ENCODE results near the gene PLCB1. TPM values are rescaled to one million over a fixed set of nuclear protein-coding genes. Genes with fewer than 3 reads are reported as not detected.

PLCB1 gene
- total and polyA plus RNA-seq, 2 of the 4 experiments (the other 2 are of a cell fraction): 5.6 to 16.1 TPM

DNA sequence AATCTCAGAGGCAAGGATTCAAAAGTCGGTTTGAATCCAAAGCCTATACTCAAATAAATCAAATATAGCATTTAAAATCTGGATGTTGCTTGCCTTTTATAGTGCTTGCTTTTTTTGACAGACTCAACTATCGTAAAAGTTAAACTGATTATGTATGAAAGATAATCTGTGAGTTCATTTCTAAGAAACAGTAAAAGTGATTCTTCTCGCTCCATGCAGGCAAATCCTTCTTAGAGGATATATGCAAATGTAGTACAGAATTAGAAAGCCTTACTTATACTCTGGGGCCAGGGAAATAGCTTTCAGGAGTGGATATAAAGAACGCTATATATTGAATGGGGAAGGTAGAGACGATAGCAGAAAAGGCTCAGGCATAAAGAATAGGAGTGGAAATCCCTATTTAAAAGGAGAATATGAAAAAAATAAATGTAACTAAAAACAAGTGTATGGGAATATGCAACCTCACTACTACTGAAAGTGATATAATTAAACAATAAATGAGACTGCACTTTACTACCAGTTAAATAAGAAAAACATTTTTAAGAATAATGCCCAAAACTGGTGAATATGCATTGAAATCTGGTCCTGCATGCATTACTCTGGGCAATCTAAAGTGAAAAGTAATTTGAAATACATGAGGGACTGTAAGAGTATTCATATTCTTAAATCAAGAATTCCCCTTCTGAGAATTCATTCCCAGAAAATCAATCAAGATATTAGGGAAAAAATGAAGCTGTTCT is 575.1 kb downstream of the PLCB1 start:
- Histone ChIP-seq H3K4me3 (ENCODE audit: insufficient read depth, low read depth, low read length) (no peak overlapping the region), H3K27ac (ENCODE audit: insufficient read depth, low read length) (no peak overlapping the region), H3K9ac (ENCODE audit: low read depth, low read length) (no peak overlapping the region), H3K9me1 (ENCODE audit: insufficient read depth, low read length) (no peaks in the 10 kb centered on the region), H2BK20ac (ENCODE audit: low read depth, low read length) (no peak overlapping the region), H3K4ac (ENCODE audit: low read depth, low read length) (no peak overlapping the region), H2AFZ (replicated peaks; ENCODE audit: low read length, poor library complexity) (no peak overlapping the region), H3K23ac (ENCODE audit: low read depth, low read length) (no peak overlapping the region), H2BK5ac (ENCODE audit: low read depth, low read length, poor library complexity, severe bottlenecking) (no peak overlapping the region), H3K79me1 (ENCODE audit: low read depth in 1 of 2, low read length in 2 of 2) (no peaks in the 10 kb centered on the region), H3K36me3 (ENCODE audit: control insufficient read depth, insufficient read depth, low read length) (no peaks in the 10 kb centered on the region), H3K27me3 (ENCODE audit: control insufficient read depth, insufficient read depth, low read length) (no peaks in the 10 kb centered on the region), H2AK5ac (ENCODE audit: low read depth, low read length) (no peak overlapping the region), H4K8ac (ENCODE audit: low read depth in 2 of 2, low read length in 2 of 2) (no peak overlapping the region), H4K20me1 (ENCODE audit: insufficient read depth, low read length) (no peaks in the 10 kb centered on the region), H3K4me2 (ENCODE audit: low read depth, low read length) (no peak overlapping the region), H4K91ac (ENCODE audit: insufficient read depth, low read depth, low read length) (no peak overlapping the region), H4K5ac (ENCODE audit: low read depth, low read length) (no peak overlapping the region), H3K18ac (ENCODE audit: low read depth, low read length) (no peak overlapping the region), H2BK120ac (ENCODE audit: low read depth, low read length) (no peak overlapping the region), H3K9me3 (ENCODE audit: control insufficient read depth, insufficient read depth, low read length) (no peaks in the 10 kb centered on the region), H2BK15ac (ENCODE audit: low read depth, low read length) (no peak overlapping the region), H3K4me1 (ENCODE audit: control insufficient read depth, insufficient read depth, low read length) (peaks cover 3% of the 10 kb centered on the region), H2AK9ac (replicated peaks; ENCODE audit: low read depth, low read length, poor library complexity) (no peak overlapping the region), H3K56ac (ENCODE audit: extremely low read depth, insufficient read depth, low read length) (no peak overlapping the region), H3K14ac (replicated peaks; ENCODE audit: low read depth, low read length) (no peak overlapping the region)
- no CpG with 5 or more reads among the region's 5 CpGs for WGBS, 2 experiments (ENCODE audit: extremely low coverage in 2 of 2, insufficient read length in 1 of 2)
- ATAC-seq (ENCODE audit: low read depth) (no peak), DNase-seq (no peak)
- ChIA-PET CTCF (interaction anchor here (0.6 kb wide), 1 partner anchor 183 kb away, joined by 3 read pairs; no protein-coding TSS in a partner anchor), POLR2A (ENCODE audit: unreplicated experiment) (no interaction called here)
- intact Hi-C loops (cut with micrococcal nuclease) (no loop called here), in situ Hi-C loops (cut with MboI; ENCODE audit: low sequenced_read_pairs) (loop anchor here (25.0 kb wide), 1 partner anchor 295 kb away; no protein-coding TSS in a partner anchor), dilution Hi-C loops (cut with HindIII; ENCODE audit: low sequenced_read_pairs, unreplicated experiment) (no loop called here)
- BruUV-seq (replicated peaks): no TSS peak
- TF ChIP-seq NFE2L2 (IDR thresholded peaks at IDR 0.05; ENCODE audit: low read depth, low read length) (no peak), MAZ (IDR thresholded peaks at IDR 0.05; ENCODE audit: borderline replicate concordance, low read depth, low read length) (no peak), CEBPB (IDR thresholded peaks at IDR 0.05; ENCODE audit: low read depth, low read length) (no peak), MAFK (IDR thresholded peaks at IDR 0.05; ENCODE audit: low read depth, low read length) (no peak), POLR2A (IDR thresholded peaks at IDR 0.05; ENCODE audit: low read depth, low read length) (no peak), MXI1 (IDR thresholded peaks at IDR 0.05; ENCODE audit: borderline replicate concordance, low read depth, low read length) (no peak), BHLHE40 (IDR thresholded peaks at IDR 0.05; ENCODE audit: low read depth, low read length) (no peak), SMC3 (IDR thresholded peaks at IDR 0.05; ENCODE audit: low read depth, low read length) (no peak), RAD21 (IDR thresholded peaks at IDR 0.05; ENCODE audit: low read length) (no peak), CHD1 (IDR thresholded peaks at IDR 0.05; ENCODE audit: low read depth, low read length) (no peak), RFX5 (IDR thresholded peaks at IDR 0.05; ENCODE audit: low read depth, low read length) (no peak), USF2 (IDR thresholded peaks at IDR 0.05; ENCODE audit: low read depth, low read length) (no peak), FOS (IDR thresholded peaks at IDR 0.05; ENCODE audit: low read depth, low read length) (no peak), RCOR1 (IDR thresholded peaks at IDR 0.05; ENCODE audit: insufficient replicate concordance, low read length) (no peak)
- TF ChIP-seq, protein P1, sequence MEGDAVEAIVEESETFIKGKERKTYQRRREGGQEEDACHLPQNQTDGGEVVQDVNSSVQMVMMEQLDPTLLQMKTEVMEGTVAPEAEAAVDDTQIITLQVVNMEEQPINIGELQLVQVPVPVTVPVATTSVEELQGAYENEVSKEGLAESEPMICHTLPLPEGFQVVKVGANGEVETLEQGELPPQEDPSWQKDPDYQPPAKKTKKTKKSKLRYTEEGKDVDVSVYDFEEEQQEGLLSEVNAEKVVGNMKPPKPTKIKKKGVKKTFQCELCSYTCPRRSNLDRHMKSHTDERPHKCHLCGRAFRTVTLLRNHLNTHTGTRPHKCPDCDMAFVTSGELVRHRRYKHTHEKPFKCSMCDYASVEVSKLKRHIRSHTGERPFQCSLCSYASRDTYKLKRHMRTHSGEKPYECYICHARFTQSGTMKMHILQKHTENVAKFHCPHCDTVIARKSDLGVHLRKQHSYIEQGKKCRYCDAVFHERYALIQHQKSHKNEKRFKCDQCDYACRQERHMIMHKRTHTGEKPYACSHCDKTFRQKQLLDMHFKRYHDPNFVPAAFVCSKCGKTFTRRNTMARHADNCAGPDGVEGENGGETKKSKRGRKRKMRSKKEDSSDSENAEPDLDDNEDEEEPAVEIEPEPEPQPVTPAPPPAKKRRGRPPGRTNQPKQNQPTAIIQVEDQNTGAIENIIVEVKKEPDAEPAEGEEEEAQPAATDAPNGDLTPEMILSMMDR (conservative IDR thresholded peaks at IDR 0.05; ENCODE audit: low read depth, low read length): no peak
- TF ChIP-seq, protein P2, sequence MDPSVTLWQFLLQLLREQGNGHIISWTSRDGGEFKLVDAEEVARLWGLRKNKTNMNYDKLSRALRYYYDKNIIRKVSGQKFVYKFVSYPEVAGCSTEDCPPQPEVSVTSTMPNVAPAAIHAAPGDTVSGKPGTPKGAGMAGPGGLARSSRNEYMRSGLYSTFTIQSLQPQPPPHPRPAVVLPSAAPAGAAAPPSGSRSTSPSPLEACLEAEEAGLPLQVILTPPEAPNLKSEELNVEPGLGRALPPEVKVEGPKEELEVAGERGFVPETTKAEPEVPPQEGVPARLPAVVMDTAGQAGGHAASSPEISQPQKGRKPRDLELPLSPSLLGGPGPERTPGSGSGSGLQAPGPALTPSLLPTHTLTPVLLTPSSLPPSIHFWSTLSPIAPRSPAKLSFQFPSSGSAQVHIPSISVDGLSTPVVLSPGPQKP (IDR thresholded peaks at IDR 0.05; ENCODE audit: borderline replicate concordance, low read depth, low read length): no peak
